GM21367 (cell line): ENCODE measurements around the gene ATP6V0B.
A peak's percentile ranks its signal among the peaks of the same experiment; 100 is the strongest.

Experiments
- ATAC-seq: cut with Tn5 transposase; IDR thresholded peaks from one replicate; pipeline ENCODE4 v1.9.1; 2021; ENCODE audit not compliant: unreplicated experiment

Gene ATP6V0B

GRCh38 chr1:43982808-43983207 is 8.0 kb downstream of the ATP6V0B start:
- no peak for ATAC-seq

- ATAC-seq, result no peak
These were observed 8.6 kb downstream of the ATP6V0B start for GRCh38 chr1:43983253-43983899.

- no peak for ATAC-seq
These were observed 10.1 kb downstream of the ATP6V0B start for GRCh38 chr1:43984855-43985254.

- no peak for ATAC-seq
These were observed 11.3 kb downstream of the ATP6V0B start for GRCh38 chr1:43985984-43986595.

- ATAC-seq, result no peak
These were observed 12.0 kb downstream of the ATP6V0B start for GRCh38 chr1:43986712-43987111.

GRCh38 chr1:43987159-43987902 is 12.6 kb downstream of the ATP6V0B start:
- ATAC-seq, result no peak

GRCh38 chr1:43990271-43991199 is 15.8 kb downstream of the ATP6V0B start:
- no peak for ATAC-seq

GRCh38 chr1:43991200-43991475 is 16.4 kb downstream of the ATP6V0B start:
- ATAC-seq, result no peak

- ATAC-seq, result peak; percentile 58
These were observed 16.9 kb downstream of the ATP6V0B start, which contains the start of gene CCDC24 for GRCh38 chr1:43991476-43992231. TSS of gene CCDC24 (plus strand) at chr1:43991599. CDS start at chr1:43991879, 280 bp downstream.

- no peak for ATAC-seq
These were observed 17.7 kb downstream of the ATP6V0B start for GRCh38 chr1:43992232-43992995.

GRCh38 chr1:43993206-43993914 is 18.6 kb downstream of the ATP6V0B start:
- ATAC-seq, result no peak

GRCh38 chr1:43994071-43994470 is 19.3 kb downstream of the ATP6V0B start:
- ATAC-seq, result no peak

GRCh38 chr1:43994794-43995790 is 20.3 kb downstream of the ATP6V0B start:
- ATAC-seq, result no peak

- no peak for ATAC-seq
These were observed 21.4 kb downstream of the ATP6V0B start for GRCh38 chr1:43995984-43996732.

- no peak for ATAC-seq
These were observed 22.0 kb downstream of the ATP6V0B start for GRCh38 chr1:43996733-43997115.

GRCh38 chr1:43997295-43997999 is 22.7 kb downstream of the ATP6V0B start:
- no peak for ATAC-seq

GRCh38 chr1:43998000-43998378 is 23.2 kb downstream of the ATP6V0B start:
- no peak for ATAC-seq
